Measurements from ENCODE around the gene DUSP3. TPM values are rescaled to one million over a fixed set of nuclear protein-coding genes. Genes with fewer than 3 reads are reported as not detected.

Gene DUSP3
- 39.7 TPM for total RNA-seq

DNA sequence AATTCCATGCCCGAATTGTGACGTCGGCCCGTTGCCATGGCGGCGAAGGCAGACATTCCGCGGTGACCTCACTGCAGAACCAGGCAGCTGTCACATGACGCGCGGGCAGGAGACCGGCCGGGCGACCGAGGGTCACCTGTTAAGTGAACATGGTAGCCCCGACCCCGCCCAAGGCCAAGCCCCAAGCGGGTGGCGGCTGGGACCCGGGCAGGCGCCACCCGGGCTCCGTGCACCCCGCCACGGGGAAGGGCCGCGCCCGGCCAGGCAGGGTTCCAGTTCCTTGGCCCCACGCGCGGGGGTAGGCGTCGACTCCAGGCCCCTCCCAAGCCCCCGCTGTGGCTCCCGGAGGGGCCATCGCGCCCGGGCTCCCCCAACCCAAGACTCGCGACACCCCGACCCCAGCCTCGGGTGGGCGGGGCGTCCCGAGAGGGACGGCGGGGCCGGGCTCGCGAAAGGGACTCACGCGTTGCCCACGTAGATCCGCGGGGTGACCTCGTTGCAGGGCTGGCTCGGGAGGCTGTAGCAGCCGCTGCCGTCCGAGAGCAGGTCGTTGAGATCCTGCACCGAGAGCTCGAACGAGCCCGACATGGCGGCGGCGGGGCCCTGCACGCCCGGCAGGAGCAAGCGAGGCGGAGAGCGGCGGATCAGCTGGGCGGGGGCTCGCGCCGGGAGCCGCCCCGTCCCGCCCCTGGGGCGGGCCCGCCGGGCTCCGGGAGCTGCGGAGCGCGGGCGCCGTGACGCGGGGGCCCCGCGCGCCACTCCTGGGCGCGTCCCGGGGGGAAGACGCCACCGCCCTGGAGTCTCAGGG lies at the start of gene DUSP3:
Gene DUSP3 (minus strand): TSS at position 641 of the 808 bp plus-strand sequence. CDS start 53 bp downstream, at position 588.
- peaks cover 45 to 49% (median 48%) of the 10 kb centered on the region in 3 donors for H3K4me1 ChIP-seq (ENCODE audit: control insufficient read depth in 3 of 3, insufficient read depth in 3 of 3, low read length in 3 of 3)
- H3K36me3 ChIP-seq (ENCODE audit: control insufficient read depth in 3 of 3, insufficient read depth in 3 of 3, low read length in 3 of 3): peaks cover 12 to 19% (median 17%) of the 10 kb centered on the region in 3 donors
- H3K9me3 ChIP-seq (ENCODE audit: control insufficient read depth in 3 of 3, low read length in 3 of 3): no peaks in the 10 kb centered on the region
- H3K9ac ChIP-seq (ENCODE audit: low read depth in 1 of 3, low read length in 3 of 3): peak within 1 kb of the TSS; percentile 92 to 99 (median 97)
- peak within 1 kb of the TSS; percentile 100 for H3K27ac ChIP-seq (ENCODE audit: low read depth, low read length)
- H3K4me3 ChIP-seq (ENCODE audit: low read length in 3 of 3): peak within 1 kb of the TSS; percentile 76 to 90 (median 88)
- no peaks in the 10 kb centered on the region for H3K27me3 ChIP-seq (ENCODE audit: control insufficient read depth in 3 of 3, insufficient read depth in 3 of 3, low read length in 3 of 3)

DNA sequence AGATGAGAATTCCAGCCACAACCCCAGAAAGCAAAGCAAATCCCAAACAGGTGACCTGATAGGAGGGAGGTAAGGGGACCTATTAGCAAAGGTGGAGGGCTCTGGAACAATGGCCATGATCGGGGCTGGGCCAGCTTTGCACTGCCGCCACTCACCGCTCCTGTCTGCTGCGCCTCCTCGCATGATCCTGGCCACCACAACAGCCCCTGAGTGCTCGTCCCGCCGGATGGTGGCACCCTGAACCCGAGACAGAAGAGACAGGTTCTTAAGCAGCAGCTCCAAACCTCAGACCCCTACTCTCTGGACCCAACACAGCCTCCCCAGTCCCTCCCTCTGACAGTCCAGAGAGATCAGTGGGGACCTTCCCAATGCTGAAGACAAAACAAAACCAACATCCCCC lies 48.8 kb upstream of the DUSP3 start:
- Histone ChIP-seq H3K9me3 (ENCODE audit: control insufficient read depth in 3 of 3, low read length in 3 of 3) (no peaks in the 10 kb centered on the region), H3K4me1 (ENCODE audit: control insufficient read depth in 3 of 3, insufficient read depth in 3 of 3, low read length in 3 of 3) (peaks cover 3 to 4% (median 3%) of the 10 kb centered on the region in 3 donors), H3K27ac (ENCODE audit: low read depth, low read length) (no peak overlapping the region), H3K36me3 (ENCODE audit: control insufficient read depth in 3 of 3, insufficient read depth in 3 of 3, low read length in 3 of 3) (peaks cover 0 to 2% (median 0%) of the 10 kb centered on the region in 3 donors), H3K4me3 (ENCODE audit: low read length in 3 of 3) (no peak overlapping the region), H3K27me3 (ENCODE audit: control insufficient read depth in 3 of 3, insufficient read depth in 3 of 3, low read length in 3 of 3) (peaks cover 0 to 2% (median 0%) of the 10 kb centered on the region in 3 donors), H3K9ac (ENCODE audit: low read depth in 1 of 3, low read length in 3 of 3) (no peak overlapping the region)

DNA sequence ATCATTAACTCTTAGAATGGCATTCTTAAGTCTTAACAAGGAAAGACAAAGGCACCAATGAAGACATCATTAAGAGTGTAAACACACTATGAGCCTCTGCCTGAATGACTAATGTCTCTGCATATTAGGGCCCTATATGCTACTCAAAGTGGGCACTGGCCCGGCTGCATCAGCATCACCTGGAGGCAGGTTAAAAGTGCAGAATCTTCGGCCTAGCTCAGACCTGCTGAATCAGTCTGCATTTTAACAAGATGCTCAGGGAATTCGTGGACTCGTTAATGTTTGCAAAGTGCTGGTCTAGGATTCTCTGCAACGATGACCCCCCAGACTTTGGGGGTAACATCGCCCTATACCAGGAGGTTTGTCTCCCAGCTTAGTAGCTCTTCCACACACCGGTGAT lies 47.4 kb upstream of the DUSP3 start:
- Histone ChIP-seq H3K27me3 (ENCODE audit: control insufficient read depth in 3 of 3, insufficient read depth in 3 of 3, low read length in 3 of 3) (no peaks in the 10 kb centered on the region), H3K9me3 (ENCODE audit: control insufficient read depth in 3 of 3, low read length in 3 of 3) (no peaks in the 10 kb centered on the region), H3K36me3 (ENCODE audit: control insufficient read depth in 3 of 3, insufficient read depth in 3 of 3, low read length in 3 of 3) (peaks cover 0 to 2% (median 0%) of the 10 kb centered on the region in 3 donors), H3K9ac (ENCODE audit: low read depth in 1 of 3, low read length in 3 of 3) (no peak overlapping the region), H3K27ac (ENCODE audit: low read depth, low read length) (no peak overlapping the region), H3K4me3 (ENCODE audit: low read length in 3 of 3) (no peak overlapping the region), H3K4me1 (ENCODE audit: control insufficient read depth in 3 of 3, insufficient read depth in 3 of 3, low read length in 3 of 3) (no peaks in the 10 kb centered on the region)

DNA sequence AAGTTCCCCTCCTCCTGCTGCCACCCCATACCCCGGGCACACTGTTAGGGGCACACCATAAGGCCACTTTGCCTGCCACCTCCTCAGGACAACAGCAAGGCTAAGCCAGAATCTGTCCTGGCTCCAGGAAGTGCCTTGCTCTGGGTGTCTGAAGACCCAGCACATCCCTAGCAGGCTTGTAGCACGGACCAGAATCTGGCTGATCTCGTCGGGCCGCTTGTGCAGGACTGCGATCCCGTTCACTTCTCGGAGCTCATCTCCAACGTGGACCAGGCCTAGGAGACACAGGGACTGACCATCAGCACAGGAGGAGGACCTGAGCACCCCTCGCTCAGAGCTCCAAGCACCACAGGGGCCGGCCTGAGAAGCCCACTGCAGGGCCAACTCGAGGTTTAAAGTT lies 46.8 kb upstream of the DUSP3 start:
- no peak overlapping the region for H3K27ac ChIP-seq (ENCODE audit: low read depth, low read length)
- H3K9me3 ChIP-seq (ENCODE audit: control insufficient read depth in 3 of 3, low read length in 3 of 3): no peaks in the 10 kb centered on the region
- H3K4me1 ChIP-seq (ENCODE audit: control insufficient read depth in 3 of 3, insufficient read depth in 3 of 3, low read length in 3 of 3): no peaks in the 10 kb centered on the region
- H3K36me3 ChIP-seq (ENCODE audit: control insufficient read depth in 3 of 3, insufficient read depth in 3 of 3, low read length in 3 of 3): peaks cover 0 to 3% (median 0%) of the 10 kb centered on the region in 3 donors
- no peak overlapping the region for H3K9ac ChIP-seq (ENCODE audit: low read depth in 1 of 3, low read length in 3 of 3)
- no peaks in the 10 kb centered on the region for H3K27me3 ChIP-seq (ENCODE audit: control insufficient read depth in 3 of 3, insufficient read depth in 3 of 3, low read length in 3 of 3)
- H3K4me3 ChIP-seq (ENCODE audit: low read length in 3 of 3): no peak overlapping the region

DNA sequence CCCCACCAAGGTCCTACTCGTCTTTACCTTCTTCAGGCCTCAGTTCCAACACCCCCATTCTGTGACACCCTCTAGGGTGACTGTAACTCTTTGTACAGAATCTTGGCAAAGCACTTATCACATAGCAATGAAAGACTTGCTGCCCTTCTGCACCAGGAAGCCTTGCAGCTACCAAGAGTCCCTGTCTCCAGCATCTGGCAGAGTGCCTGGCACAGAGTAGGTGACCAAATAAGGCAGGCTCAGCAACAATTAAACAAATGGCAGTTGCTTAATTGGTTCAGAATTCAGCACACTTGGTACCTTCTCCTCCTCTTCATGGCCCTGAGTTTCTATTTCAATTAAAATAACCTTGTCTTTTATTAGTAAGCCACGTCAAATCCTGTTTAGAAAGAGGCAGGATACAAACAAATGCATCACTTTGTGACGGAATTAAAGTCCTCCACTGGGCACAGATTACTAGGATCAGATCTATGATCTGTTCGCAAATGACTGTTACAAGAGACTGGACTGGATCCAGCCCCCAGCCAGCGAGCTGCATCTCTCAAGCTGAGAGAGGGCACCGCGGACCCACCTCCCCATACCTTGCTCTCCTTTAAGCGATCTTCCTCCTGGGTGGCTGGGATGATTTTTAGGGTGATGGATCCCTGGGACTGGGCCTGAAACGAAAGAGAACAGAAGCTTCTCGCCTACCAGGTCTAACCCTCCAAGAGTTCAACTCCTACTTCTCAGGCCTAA lies 44.7 kb upstream of the DUSP3 start:
- Histone ChIP-seq H3K4me1 (ENCODE audit: control insufficient read depth in 3 of 3, insufficient read depth in 3 of 3, low read length in 3 of 3) (no peaks in the 10 kb centered on the region), H3K27ac (ENCODE audit: low read depth, low read length) (no peak overlapping the region), H3K9ac (ENCODE audit: low read depth in 1 of 3, low read length in 3 of 3) (no peak overlapping the region), H3K4me3 (ENCODE audit: low read length in 3 of 3) (no peak overlapping the region), H3K36me3 (ENCODE audit: control insufficient read depth in 3 of 3, insufficient read depth in 3 of 3, low read length in 3 of 3) (peaks cover 0 to 3% (median 0%) of the 10 kb centered on the region in 3 donors), H3K9me3 (ENCODE audit: control insufficient read depth in 3 of 3, low read length in 3 of 3) (no peaks in the 10 kb centered on the region), H3K27me3 (ENCODE audit: control insufficient read depth in 3 of 3, insufficient read depth in 3 of 3, low read length in 3 of 3) (no peaks in the 10 kb centered on the region)

DNA sequence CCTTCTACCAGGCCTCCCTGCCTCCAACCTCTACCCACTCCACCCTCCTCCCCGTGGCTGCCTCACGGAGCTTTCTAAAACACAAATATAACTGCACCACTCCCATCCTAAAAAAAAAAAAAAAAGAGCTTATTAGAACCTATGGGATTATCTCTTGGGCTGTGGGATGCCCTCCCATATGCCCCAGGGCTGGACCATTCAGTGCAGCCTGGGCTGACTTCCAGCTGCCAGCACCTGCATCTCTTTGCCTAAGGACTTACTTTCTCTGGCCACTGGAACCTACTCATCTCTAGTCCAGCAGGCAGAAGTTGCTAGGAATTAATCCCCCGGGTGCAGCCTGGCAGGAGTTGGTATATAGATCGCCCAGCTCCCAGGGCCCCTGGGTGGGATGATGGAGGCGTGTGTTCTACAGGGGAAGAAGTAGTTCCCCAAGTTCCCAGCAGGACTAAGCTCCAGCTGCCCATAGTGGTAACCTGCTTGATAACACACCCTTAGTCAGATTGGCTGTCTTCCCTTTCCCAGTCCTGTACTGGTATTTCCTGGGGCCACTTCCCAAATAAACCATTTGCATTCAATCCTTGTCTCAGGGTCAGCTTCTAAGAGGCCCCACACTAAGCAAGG lies 43.9 kb upstream of the DUSP3 start:
- Histone ChIP-seq H3K27me3 (ENCODE audit: control insufficient read depth in 3 of 3, insufficient read depth in 3 of 3, low read length in 3 of 3) (no peaks in the 10 kb centered on the region), H3K4me1 (ENCODE audit: control insufficient read depth in 3 of 3, insufficient read depth in 3 of 3, low read length in 3 of 3) (no peaks in the 10 kb centered on the region), H3K4me3 (ENCODE audit: low read length in 3 of 3) (no peak overlapping the region), H3K9me3 (ENCODE audit: control insufficient read depth in 3 of 3, low read length in 3 of 3) (no peaks in the 10 kb centered on the region), H3K9ac (ENCODE audit: low read depth in 1 of 3, low read length in 3 of 3) (no peak overlapping the region), H3K27ac (ENCODE audit: low read depth, low read length) (no peak overlapping the region), H3K36me3 (ENCODE audit: control insufficient read depth in 3 of 3, insufficient read depth in 3 of 3, low read length in 3 of 3) (peaks cover 0 to 3% (median 0%) of the 10 kb centered on the region in 3 donors)

DNA sequence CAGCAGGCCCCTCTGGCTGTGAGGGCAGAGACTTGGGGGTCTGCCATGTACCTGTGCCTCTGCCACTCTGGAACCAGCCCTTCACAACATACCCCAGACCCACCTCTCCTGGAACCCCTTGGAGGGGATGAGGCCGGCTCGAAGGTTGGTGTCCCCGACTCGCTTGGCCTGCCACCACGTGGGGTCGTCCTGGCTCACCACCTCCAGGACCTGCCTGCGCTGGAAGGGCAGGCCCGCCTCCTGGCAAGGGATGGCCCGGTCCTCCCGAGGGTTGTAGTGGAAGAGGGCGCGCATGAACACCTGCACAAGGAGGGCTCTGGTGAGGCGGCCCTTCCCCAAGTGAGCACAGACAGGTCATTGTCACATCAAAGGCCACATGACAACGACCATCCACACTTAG lies 42.0 kb upstream of the DUSP3 start:
- Histone ChIP-seq H3K9ac (ENCODE audit: low read depth in 1 of 3, low read length in 3 of 3) (no peak overlapping the region), H3K4me3 (ENCODE audit: low read length in 3 of 3) (no peak overlapping the region), H3K9me3 (ENCODE audit: control insufficient read depth in 3 of 3, low read length in 3 of 3) (no peaks in the 10 kb centered on the region), H3K4me1 (ENCODE audit: control insufficient read depth in 3 of 3, insufficient read depth in 3 of 3, low read length in 3 of 3) (no peaks in the 10 kb centered on the region), H3K27ac (ENCODE audit: low read depth, low read length) (no peak overlapping the region), H3K36me3 (ENCODE audit: control insufficient read depth in 3 of 3, insufficient read depth in 3 of 3, low read length in 3 of 3) (peaks cover 0 to 3% (median 0%) of the 10 kb centered on the region in 3 donors), H3K27me3 (ENCODE audit: control insufficient read depth in 3 of 3, insufficient read depth in 3 of 3, low read length in 3 of 3) (no peaks in the 10 kb centered on the region)

DNA sequence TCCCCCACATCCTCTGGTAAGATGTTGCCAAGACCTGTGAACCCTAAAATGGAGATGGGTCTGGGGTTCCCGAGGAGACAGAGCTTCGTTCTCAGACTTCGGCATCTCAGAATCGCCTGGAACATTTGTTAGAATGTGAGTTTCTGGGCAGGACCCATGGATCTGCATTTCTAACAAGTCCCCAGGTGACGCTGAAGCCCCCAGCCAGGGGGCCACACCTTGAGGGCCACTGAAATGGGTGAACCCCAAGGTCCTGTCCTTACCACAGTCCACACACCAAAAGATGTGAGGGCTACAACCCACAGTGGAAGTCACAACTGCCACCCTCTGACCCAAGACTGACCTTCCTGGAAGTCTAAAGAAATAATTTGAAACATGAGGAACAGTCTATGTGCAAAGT lies 40.2 kb upstream of the DUSP3 start:
- H3K9ac ChIP-seq (ENCODE audit: low read depth in 1 of 3, low read length in 3 of 3): no peak overlapping the region
- no peak overlapping the region for H3K27ac ChIP-seq (ENCODE audit: low read depth, low read length)
- no peaks in the 10 kb centered on the region for H3K4me1 ChIP-seq (ENCODE audit: control insufficient read depth in 3 of 3, insufficient read depth in 3 of 3, low read length in 3 of 3)
- H3K9me3 ChIP-seq (ENCODE audit: control insufficient read depth in 3 of 3, low read length in 3 of 3): no peaks in the 10 kb centered on the region
- no peaks in the 10 kb centered on the region for H3K27me3 ChIP-seq (ENCODE audit: control insufficient read depth in 3 of 3, insufficient read depth in 3 of 3, low read length in 3 of 3)
- H3K36me3 ChIP-seq (ENCODE audit: control insufficient read depth in 3 of 3, insufficient read depth in 3 of 3, low read length in 3 of 3): peaks cover 0 to 2% (median 0%) of the 10 kb centered on the region in 3 donors
- H3K4me3 ChIP-seq (ENCODE audit: low read length in 3 of 3): no peak overlapping the region

DNA sequence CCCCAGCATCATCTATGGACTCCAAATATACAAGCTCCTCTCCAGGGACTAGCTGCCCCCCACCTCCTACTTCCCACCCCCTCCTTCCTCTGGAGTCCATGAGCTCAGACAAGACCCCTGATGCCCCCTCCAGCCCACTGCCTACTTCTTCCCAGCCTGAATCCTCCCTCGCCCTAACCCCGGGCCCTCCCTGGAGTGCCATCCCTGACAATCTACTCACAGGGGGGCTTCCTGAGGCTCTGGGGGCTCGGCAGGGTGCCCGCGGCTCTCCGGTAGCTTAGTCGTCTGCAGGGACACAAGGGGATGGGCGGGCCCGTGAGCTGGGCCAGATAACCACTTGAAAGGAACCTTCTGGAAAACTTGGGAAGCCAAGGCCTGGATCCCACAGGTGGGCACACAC lies 39.0 kb upstream of the DUSP3 start:
- Histone ChIP-seq H3K36me3 (ENCODE audit: control insufficient read depth in 3 of 3, insufficient read depth in 3 of 3, low read length in 3 of 3) (peaks cover 0 to 3% (median 0%) of the 10 kb centered on the region in 3 donors), H3K9ac (ENCODE audit: low read depth in 1 of 3, low read length in 3 of 3) (no peak overlapping the region), H3K4me1 (ENCODE audit: control insufficient read depth in 3 of 3, insufficient read depth in 3 of 3, low read length in 3 of 3) (no peaks in the 10 kb centered on the region), H3K27me3 (ENCODE audit: control insufficient read depth in 3 of 3, insufficient read depth in 3 of 3, low read length in 3 of 3) (no peaks in the 10 kb centered on the region), H3K9me3 (ENCODE audit: control insufficient read depth in 3 of 3, low read length in 3 of 3) (no peaks in the 10 kb centered on the region), H3K27ac (ENCODE audit: low read depth, low read length) (no peak overlapping the region), H3K4me3 (ENCODE audit: low read length in 3 of 3) (no peak overlapping the region)
